ENCODE data around the gene UBN2.
A peak's percentile ranks its signal among the peaks of the same experiment; 100 is the strongest.
"Not testable (repeated sequence)": the region's sequence is repeated elsewhere in the genome, so short reads cannot be mapped to it uniquely, and the experiment has no call there.

Gene UBN2

DNA sequence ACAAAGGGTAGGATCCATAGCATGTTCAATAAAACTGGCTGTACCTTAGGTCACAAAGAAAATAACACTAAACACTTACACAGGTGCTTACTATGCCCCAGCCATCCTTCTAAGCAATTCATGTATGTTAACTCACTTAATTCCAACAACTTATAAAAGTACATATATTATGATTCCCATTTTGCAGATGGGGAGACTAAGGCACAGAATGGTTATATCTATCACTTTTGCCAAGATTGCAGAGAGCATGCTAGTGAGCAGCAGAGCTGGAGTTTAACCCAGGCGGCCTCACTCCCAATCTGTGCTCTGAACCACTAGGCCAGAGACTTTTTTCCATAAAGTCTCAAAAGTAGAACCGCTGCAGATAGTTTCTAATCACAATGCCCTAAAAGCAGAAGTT lies 18.9 kb upstream of the UBN2 start:
- no peak overlapping the region for H3K27ac ChIP-seq (ENCODE audit: extremely low read depth, low read depth, low read length)
- no peaks in the 10 kb centered on the region for H3K4me1 ChIP-seq (ENCODE audit: control insufficient read depth, insufficient read depth, low read length)
- ChIA-PET CTCF (no interaction called here), POLR2A (no interaction called here)
- TF ChIP-seq ZNF544 (tag by site-specific recombination; IDR thresholded peaks at IDR 0.05): no peak
- TF ChIP-seq ZNF785 (tag by site-specific recombination; IDR thresholded peaks at IDR 0.05): no peak
- no peak for TF ChIP-seq SP7 (tag by site-specific recombination; IDR thresholded peaks at IDR 0.05)
- no peak for TF ChIP-seq ZNF350 (tag by site-specific recombination; IDR thresholded peaks at IDR 0.05)
- no peak for TF ChIP-seq ZNF138 (tag by site-specific recombination; IDR thresholded peaks at IDR 0.05; ENCODE audit: borderline replicate concordance)
- TF ChIP-seq GLIS2 (tag by site-specific recombination; IDR thresholded peaks at IDR 0.05): no peak
- TF ChIP-seq ZNF791 (tag by site-specific recombination; IDR thresholded peaks at IDR 0.05): no peak
- TF ChIP-seq ZNF837 (tag by site-specific recombination; IDR thresholded peaks at IDR 0.05): no peak
- no peak for TF ChIP-seq KLF9 (tag by site-specific recombination; IDR thresholded peaks at IDR 0.05; ENCODE audit: low read depth)
- no peak for TF ChIP-seq ZFP69B (tag by site-specific recombination; IDR thresholded peaks at IDR 0.05)
- TF ChIP-seq, protein P1, sequence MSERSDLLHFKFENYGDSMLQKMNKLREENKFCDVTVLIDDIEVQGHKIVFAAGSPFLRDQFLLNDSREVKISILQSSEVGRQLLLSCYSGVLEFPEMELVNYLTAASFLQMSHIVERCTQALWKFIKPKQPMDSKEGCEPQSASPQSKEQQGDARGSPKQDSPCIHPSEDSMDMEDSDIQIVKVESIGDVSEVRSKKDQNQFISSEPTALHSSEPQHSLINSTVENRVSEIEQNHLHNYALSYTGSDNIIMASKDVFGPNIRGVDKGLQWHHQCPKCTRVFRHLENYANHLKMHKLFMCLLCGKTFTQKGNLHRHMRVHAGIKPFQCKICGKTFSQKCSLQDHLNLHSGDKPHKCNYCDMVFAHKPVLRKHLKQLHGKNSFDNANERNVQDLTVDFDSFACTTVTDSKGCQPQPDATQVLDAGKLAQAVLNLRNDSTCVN (tag by site-specific recombination; optimal IDR thresholded peaks at IDR 0.05): no peak
- TF ChIP-seq SCRT2 (tag by site-specific recombination; IDR thresholded peaks at IDR 0.05): no peak
- TF ChIP-seq, protein P2, sequence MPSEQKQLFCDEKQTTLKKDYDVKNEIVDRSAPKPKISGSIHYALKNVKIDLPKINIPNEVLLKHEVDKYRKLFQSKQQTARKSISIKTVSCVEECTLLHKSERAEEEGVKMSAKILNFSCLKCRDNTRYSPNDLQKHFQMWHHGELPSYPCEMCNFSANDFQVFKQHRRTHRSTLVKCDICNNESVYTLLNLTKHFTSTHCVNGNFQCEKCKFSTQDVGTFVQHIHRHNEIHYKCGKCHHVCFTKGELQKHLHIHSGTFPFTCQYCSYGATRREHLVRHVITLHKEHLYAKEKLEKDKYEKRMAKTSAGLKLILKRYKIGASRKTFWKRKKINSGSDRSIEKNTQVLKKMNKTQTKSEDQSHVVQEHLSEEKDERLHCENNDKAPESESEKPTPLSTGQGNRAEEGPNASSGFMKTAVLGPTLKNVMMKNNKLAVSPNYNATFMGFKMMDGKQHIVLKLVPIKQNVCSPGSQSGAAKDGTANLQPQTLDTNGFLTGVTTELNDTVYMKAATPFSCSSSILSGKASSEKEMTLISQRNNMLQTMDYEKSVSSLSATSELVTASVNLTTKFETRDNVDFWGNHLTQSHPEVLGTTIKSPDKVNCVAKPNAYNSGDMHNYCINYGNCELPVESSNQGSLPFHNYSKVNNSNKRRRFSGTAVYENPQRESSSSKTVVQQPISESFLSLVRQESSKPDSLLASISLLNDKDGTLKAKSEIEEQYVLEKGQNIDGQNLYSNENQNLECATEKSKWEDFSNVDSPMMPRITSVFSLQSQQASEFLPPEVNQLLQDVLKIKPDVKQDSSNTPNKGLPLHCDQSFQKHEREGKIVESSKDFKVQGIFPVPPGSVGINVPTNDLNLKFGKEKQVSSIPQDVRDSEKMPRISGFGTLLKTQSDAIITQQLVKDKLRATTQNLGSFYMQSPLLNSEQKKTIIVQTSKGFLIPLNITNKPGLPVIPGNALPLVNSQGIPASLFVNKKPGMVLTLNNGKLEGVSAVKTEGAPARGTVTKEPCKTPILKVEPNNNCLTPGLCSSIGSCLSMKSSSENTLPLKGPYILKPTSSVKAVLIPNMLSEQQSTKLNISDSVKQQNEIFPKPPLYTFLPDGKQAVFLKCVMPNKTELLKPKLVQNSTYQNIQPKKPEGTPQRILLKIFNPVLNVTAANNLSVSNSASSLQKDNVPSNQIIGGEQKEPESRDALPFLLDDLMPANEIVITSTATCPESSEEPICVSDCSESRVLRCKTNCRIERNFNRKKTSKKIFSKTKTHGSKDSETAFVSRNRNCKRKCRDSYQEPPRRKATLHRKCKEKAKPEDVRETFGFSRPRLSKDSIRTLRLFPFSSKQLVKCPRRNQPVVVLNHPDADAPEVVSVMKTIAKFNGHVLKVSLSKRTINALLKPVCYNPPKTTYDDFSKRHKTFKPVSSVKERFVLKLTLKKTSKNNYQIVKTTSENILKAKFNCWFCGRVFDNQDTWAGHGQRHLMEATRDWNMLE (tag by site-specific recombination; conservative IDR thresholded peaks at IDR 0.05; ENCODE audit: low read depth): no peak
- no peaks in the 10 kb centered on the region for H3K36me3 ChIP-seq (ENCODE audit: control insufficient read depth in 2 of 2, insufficient read depth in 1 of 2, low read length in 2 of 2)
- no peaks in the 10 kb centered on the region for H3K9me3 ChIP-seq (ENCODE audit: control insufficient read depth, insufficient read depth, low read depth, low read length)
- H3K4me3 ChIP-seq (ENCODE audit: low read depth, low read length): no peak overlapping the region

DNA sequence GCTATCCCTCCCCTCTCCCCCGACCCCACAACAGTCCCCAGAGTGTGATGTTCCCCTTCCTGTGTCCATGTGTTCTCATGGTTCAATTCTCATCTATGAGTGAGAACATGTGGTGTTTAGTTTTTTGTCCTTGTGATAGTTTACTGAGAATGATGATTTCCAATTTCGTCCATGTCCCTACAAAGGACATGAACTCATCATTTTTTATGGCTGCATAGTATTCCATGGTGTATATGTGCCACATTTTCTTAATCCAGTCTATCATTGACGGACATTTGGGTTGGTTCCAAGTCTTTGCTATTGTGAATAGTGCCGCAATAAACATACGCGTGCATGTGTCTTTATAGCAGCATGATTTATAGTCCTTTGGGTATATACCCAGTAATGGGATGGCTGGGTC lies 17.5 kb upstream of the UBN2 start:
- H3K27ac ChIP-seq (ENCODE audit: extremely low read depth, low read depth, low read length); POLR2A ChIA-PET; H3K9me3 ChIP-seq (ENCODE audit: control insufficient read depth, insufficient read depth, low read depth, low read length); H3K4me1 ChIP-seq (ENCODE audit: control insufficient read depth, insufficient read depth, low read length); CTCF ChIA-PET; H3K4me3 ChIP-seq (ENCODE audit: low read depth, low read length); H3K36me3 ChIP-seq (ENCODE audit: control insufficient read depth in 2 of 2, insufficient read depth in 1 of 2, low read length in 2 of 2): not testable (repeated sequence)
- TF ChIP-seq ZNF146 (tag by site-specific recombination; IDR thresholded peaks at IDR 0.05): peak; percentile 93

DNA sequence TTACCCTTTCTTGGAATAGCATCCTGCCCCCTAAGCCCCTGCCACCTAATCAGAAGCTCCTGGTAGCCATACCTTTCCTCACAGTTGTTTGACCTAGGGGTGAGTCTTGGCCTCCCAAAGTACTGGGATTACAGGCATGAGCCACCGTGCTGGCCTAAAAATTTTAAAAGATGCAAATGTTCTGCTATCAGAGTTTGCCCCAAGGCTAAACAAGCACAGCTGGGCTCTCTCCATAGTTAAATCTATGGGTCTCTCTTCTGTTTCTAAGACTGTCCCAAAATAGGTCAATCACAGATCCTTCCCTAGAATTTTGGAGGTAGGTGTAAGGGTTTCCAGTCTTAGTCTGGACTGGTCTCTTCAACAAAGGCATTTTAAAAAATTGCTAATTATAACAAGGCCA lies 12.9 kb upstream of the UBN2 start:
- Histone ChIP-seq H3K36me3 (ENCODE audit: control insufficient read depth in 2 of 2, insufficient read depth in 1 of 2, low read length in 2 of 2) (no peaks in the 10 kb centered on the region), H3K4me1 (ENCODE audit: control insufficient read depth, insufficient read depth, low read length) (no peaks in the 10 kb centered on the region), H3K27ac (ENCODE audit: extremely low read depth, low read depth, low read length) (no peak overlapping the region), H3K4me3 (ENCODE audit: low read depth, low read length) (no peak overlapping the region), H3K9me3 (ENCODE audit: control insufficient read depth, insufficient read depth, low read depth, low read length) (no peaks in the 10 kb centered on the region)
- CTCF ChIA-PET: no interaction called here
- POLR2A ChIA-PET: no interaction called here
- TF ChIP-seq, protein P3, sequence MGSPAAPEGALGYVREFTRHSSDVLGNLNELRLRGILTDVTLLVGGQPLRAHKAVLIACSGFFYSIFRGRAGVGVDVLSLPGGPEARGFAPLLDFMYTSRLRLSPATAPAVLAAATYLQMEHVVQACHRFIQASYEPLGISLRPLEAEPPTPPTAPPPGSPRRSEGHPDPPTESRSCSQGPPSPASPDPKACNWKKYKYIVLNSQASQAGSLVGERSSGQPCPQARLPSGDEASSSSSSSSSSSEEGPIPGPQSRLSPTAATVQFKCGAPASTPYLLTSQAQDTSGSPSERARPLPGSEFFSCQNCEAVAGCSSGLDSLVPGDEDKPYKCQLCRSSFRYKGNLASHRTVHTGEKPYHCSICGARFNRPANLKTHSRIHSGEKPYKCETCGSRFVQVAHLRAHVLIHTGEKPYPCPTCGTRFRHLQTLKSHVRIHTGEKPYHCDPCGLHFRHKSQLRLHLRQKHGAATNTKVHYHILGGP (tag by site-specific recombination; IDR thresholded peaks at IDR 0.05): no peak
- TF ChIP-seq ZNF621 (tag by site-specific recombination; IDR thresholded peaks at IDR 0.05) (no peak), ZNF146 (tag by site-specific recombination; IDR thresholded peaks at IDR 0.05) (no peak), KLF7 (tag by site-specific recombination; IDR thresholded peaks at IDR 0.05; ENCODE audit: borderline replicate concordance) (no peak), ZNF501 (tag by site-specific recombination; IDR thresholded peaks at IDR 0.05) (no peak), ZNF155 (tag by site-specific recombination; IDR thresholded peaks at IDR 0.05) (no peak), ZNF529 (tag by site-specific recombination; IDR thresholded peaks at IDR 0.05; ENCODE audit: insufficient replicate concordance) (no peak)
- TF ChIP-seq, protein P4, sequence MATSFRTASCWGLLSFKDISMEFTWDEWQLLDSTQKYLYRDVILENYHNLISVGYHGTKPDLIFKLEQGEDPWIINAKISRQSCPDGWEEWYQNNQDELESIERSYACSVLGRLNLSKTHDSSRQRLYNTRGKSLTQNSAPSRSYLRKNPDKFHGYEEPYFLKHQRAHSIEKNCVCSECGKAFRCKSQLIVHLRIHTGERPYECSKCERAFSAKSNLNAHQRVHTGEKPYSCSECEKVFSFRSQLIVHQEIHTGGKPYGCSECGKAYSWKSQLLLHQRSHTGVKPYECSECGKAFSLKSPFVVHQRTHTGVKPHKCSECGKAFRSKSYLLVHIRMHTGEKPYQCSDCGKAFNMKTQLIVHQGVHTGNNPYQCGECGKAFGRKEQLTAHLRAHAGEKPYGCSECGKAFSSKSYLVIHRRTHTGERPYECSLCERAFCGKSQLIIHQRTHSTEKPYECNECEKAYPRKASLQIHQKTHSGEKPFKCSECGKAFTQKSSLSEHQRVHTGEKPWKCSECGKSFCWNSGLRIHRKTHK (tag by site-specific recombination; IDR thresholded peaks at IDR 0.05): no peak
- TF ChIP-seq, protein P5, sequence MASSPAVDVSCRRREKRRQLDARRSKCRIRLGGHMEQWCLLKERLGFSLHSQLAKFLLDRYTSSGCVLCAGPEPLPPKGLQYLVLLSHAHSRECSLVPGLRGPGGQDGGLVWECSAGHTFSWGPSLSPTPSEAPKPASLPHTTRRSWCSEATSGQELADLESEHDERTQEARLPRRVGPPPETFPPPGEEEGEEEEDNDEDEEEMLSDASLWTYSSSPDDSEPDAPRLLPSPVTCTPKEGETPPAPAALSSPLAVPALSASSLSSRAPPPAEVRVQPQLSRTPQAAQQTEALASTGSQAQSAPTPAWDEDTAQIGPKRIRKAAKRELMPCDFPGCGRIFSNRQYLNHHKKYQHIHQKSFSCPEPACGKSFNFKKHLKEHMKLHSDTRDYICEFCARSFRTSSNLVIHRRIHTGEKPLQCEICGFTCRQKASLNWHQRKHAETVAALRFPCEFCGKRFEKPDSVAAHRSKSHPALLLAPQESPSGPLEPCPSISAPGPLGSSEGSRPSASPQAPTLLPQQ (tag by site-specific recombination; IDR thresholded peaks at IDR 0.05): no peak
